Measurements from ENCODE around the gene ATP2B2.

DNA sequence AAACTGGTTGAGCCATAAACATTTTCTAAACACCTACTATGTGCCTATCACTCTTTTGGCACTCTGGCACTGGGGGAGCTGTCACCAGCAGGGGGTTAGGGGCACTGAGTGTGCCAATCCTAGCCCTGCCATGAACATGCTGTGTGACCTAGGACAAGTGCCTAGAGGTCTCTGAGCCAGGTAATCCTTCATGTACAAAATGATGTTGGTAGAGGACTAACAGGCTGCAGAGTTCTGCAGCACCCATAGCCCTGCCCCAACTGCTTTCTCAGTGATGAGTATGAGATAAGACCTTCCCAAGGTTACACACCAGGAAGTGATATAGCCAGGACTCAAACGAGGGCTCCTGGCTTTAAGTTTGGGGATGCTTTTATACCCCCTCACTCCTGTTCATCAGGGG, 99.6 kb downstream of the ATP2B2 start:
- TF ChIP-seq, protein P1, sequence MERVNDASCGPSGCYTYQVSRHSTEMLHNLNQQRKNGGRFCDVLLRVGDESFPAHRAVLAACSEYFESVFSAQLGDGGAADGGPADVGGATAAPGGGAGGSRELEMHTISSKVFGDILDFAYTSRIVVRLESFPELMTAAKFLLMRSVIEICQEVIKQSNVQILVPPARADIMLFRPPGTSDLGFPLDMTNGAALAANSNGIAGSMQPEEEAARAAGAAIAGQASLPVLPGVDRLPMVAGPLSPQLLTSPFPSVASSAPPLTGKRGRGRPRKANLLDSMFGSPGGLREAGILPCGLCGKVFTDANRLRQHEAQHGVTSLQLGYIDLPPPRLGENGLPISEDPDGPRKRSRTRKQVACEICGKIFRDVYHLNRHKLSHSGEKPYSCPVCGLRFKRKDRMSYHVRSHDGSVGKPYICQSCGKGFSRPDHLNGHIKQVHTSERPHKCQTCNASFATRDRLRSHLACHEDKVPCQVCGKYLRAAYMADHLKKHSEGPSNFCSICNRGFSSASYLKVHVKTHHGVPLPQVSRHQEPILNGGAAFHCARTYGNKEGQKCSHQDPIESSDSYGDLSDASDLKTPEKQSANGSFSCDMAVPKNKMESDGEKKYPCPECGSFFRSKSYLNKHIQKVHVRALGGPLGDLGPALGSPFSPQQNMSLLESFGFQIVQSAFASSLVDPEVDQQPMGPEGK (CRISPR knock-in tag; IDR thresholded peaks at IDR 0.05; ENCODE audit: borderline replicate concordance), result no peak
- TF ChIP-seq ZNF70 (CRISPR knock-in tag; IDR thresholded peaks at IDR 0.05), result no peak
- no peak for TF ChIP-seq ZC3H10 (CRISPR knock-in tag; IDR thresholded peaks at IDR 0.05)
- TF ChIP-seq ZFP30 (CRISPR knock-in tag; IDR thresholded peaks at IDR 0.05), result no peak
- no peak for TF ChIP-seq SNAI2 (CRISPR knock-in tag; IDR thresholded peaks at IDR 0.05)
- TF ChIP-seq ARNTL (CRISPR knock-in tag; IDR thresholded peaks at IDR 0.05; ENCODE audit: borderline replicate concordance, low read depth), result no peak
- no peak for TF ChIP-seq PPARA (CRISPR knock-in tag; IDR thresholded peaks at IDR 0.05; ENCODE audit: borderline replicate concordance)
- TF ChIP-seq BACH2 (CRISPR knock-in tag; IDR thresholded peaks at IDR 0.05; ENCODE audit: borderline replicate concordance), result no peak

All from SK-N-SH treated with all-trans-retinoic acid at 6 μM for 48 hours (cell line).